HG03558 (cell line): ENCODE measurements around the gene KAT2B.

Experiments
- ATAC-seq: cut with Tn5 transposase; IDR thresholded peaks from one replicate; pipeline ENCODE4 v1.9.1; 2021; ENCODE audit warnings: moderate number of reproducible peaks; ENCODE audit not compliant: unreplicated experiment; ENCODE audit errors: extremely low read depth

Gene KAT2B

GRCh38 chr3:20136231-20136630 is 96.0 kb downstream of the KAT2B start:
- ATAC-seq, result no peak

- ATAC-seq, result no peak
These were observed 97.4 kb downstream of the KAT2B start for GRCh38 chr3:20137647-20138046.

DNA sequence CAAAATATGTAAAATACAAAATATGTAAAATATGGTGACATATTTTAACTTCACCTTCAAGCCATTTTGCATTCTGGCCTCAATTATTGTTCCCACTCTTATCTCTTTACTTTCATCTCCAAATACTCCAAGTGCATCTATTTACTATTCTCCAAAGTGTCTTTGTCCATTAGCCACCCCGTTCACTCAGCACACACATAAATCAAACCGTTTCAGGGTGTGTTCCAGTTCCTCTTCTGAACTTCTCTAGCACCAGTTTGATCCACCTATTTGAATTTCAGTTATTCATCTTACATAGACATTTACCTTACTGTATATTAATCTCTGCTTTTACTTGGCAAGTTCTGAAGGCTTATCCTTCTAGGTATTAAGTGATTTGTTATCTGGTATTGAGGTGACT is 100.6 kb downstream of the KAT2B start:
- no peak for ATAC-seq

DNA sequence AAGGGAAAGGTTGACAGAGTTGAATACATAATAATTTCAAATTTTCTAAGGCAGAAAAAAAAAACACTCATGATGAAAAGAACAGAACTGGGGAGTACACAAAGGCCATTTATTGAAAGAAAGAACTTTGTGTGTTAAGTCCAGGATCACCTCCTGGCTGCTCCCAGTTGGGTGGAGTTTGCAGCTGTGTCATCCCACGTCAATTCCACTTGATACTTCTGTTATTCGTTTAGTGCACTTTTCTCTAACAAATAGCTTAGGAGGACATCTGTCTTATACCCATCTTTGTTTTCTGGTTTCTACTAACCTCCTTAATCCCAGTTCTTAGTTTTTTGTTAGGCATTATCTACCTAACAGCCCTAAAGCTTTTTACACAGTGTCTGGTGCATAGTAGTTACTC is 101.1 kb downstream of the KAT2B start:
- ATAC-seq, result no peak

DNA sequence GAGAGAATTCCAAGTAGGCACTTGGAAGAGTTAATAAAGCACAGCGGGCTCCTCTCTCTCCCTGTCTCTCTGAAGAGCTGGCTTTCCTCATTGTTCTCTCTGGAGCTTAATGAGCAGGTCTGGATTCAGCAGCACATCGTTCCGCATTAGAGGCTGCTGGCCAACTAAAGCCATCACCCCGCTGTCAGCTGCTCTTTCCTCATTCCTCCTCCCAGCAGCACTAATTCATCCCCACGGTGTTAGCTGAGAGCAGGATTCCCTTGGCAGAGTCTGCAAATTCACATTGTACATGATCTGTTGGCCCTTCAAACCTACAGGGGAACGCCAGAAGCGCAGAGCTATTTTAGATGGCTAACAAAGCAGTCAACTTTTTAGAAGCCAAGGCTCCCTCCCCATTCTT is 101.6 kb downstream of the KAT2B start:
- no peak for ATAC-seq

DNA sequence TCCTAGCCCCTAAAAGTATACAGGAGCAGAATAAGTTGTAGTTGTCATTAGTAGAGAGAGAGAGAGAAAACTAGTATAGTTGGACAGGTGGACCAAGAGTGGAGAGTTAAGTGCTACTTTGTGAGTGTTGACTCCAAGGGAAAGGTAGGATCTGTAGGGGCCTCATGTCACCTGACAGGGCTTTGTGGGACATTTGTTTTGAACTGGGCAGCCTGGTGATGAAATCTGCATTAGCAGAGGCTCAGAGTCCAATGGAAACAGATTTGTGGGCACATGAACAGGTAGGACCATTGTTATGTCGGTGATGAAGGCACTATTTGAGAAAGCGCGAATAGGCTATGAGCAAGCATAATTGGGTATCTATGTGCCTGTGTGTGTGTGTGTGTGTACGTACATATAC is 102.3 kb downstream of the KAT2B start:
- ATAC-seq, result no peak

- no peak for ATAC-seq
These were observed 103.3 kb downstream of the KAT2B start for GRCh38 chr3:20143519-20143918.

DNA sequence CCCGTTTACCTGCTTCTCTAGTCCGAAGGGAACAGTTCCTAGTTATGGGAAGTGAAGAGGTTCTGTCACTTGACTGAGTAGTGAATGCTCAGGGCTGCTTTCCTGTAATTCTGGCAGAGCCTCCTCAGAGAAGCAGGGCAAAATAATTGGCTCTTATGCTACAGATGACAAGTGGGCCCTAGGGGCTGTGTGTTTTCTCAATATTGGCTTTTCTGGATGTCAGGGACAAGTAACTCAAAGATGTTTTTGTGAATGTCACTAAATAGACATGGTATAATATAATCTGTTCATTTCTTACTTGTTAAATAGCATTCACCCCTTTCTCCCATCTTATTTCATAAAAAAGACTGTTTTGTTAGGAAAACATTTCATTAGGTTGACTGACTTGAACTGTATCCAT is 105.6 kb downstream of the KAT2B start:
- ATAC-seq, result no peak

GRCh38 chr3:20146301-20146700 is 106.1 kb downstream of the KAT2B start:
- no peak for ATAC-seq

DNA sequence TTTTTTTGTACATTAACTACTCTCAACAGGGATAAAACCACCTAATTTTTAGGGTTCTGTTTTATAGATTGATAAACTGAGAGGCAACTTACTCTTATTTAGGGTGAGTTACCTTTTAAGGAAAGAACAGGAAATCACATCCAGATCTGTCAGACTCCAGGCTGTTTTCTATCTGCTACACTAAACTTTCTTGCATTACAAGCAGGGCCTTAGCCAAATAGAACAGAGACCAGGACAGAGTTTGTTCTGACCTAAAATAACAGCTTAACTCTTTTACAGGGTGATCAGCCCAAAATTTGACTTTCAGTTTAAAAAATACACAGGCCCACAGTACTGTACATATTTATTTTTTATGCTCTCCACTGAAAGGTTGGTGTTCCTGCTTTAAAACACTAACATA is 107.1 kb downstream of the KAT2B start:
- no peak for ATAC-seq

DNA sequence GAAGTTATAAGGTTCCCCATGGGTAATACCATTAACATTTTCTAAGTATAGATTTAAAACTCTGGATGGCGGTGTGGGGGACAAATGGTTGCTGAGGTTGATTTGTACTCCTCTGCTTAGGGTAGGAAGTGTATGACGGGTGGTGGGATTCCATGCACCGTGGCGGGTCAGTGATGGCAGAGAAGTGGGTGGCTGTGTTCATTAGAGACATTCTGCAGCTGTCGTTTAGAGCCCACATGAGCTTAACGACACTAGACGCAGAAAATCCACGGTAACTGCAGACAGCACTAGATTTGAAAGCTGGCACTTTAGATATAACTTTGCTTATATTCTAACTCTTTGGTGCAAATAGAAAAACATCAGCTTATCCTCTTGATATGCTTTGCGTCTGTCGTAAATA is 108.2 kb downstream of the KAT2B start:
- no peak for ATAC-seq

- no peak for ATAC-seq
These were observed 113.8 kb downstream of the KAT2B start for GRCh38 chr3:20154078-20154477.

DNA sequence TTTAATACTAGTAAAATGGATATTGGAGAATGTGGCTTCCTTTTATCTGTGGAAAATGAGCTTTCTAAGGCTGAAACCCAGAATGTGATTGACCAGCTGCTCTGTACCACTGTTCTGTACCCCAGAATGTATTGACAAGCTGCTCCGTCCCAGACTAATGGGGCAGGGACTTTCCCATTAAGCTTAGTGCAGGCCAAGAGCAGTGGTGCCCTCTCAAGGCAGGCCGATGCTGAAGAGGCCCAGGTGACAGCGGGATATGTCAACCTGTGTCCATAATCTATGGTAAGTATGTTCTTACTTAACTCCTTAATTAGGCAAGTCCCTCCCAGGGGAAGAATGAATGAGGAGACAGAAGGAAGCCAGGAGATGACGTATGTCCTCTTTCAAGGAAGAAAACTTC is 114.7 kb downstream of the KAT2B start:
- no peak for ATAC-seq

DNA sequence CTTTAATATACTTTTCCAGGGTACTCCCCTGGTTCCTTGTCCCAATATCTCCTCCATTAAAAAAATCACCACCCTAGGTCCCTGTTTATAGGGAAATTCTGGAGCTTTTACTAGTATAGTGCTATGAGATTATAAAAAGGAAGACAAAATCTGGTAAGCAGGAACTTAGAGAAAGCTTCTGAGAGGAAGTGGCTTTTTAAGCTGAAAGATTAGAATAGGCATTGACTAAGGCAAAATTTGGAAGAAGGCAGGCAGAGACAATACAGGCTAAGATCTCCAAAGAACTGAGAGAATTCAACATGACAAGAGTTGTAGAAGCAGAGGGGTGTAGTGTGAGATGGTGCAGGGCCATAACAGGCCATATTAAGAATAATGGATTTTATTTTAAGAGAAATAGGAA is 120.0 kb downstream of the KAT2B start:
- no peak for ATAC-seq

DNA sequence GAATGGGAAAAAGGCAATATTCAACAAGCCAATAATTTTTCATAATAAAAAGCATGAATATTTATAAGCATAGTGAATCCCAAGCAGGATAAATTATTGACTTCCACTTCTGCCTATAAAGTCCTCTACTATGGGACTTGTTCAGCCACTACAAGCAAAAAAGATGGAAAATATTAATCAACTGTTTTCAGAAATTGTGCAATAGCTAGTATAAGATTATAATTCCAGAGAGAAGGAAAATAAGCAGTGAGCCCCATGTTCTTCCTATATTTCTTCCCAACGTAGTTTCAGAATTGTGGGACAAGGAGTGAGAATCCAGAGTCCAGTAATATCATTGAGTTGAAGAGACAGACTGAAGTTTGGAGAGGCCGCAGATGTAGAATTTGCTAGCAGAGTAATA is 121.5 kb downstream of the KAT2B start:
- no peak for ATAC-seq

DNA sequence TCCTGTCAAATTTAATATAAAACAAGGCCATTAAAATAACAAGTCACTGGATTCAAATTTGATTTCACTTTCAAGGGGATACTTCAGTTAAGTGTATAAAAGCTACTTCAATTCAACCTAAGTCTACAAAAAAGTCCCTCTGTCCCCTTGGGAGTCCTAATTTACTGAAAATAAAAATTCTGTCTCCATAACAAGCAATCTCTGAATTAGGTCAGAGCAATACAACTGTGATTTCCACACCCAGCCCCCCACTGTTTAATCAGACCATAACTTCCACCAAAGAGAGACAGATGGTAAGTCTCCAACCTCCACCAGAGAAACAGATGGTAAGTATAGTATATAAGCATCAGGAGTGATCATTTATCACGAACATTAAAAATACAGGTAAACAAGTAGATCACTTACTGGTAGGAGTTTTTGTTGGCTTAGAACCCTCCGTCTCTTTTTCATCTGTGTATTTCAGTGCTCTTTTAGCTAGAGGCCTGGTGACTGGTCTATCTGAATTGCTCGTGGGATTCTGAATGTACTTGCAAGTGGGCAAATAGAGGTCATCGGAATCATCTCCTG is 133.7 kb downstream of the KAT2B start:
- no peak for ATAC-seq

DNA sequence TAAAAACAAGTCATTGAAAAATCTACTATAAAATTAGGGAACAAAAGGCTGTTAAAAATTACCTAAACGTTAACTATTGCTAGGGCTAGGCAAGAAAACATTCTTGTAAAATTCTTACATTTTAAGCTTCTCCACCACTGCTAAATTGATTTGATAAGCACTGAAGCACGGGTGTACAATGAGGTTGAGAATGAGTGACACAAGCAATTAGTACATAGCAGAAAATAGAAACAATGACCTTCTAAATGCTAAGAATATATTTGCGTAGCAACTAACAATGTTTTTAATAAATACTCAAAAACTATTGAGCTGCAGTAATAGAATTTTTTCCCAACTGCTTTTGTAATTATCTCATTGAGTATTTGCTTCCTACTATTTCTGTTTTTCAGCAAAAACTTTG is 141.0 kb downstream of the KAT2B start:
- ATAC-seq, result no peak

GRCh38 chr3:20182206-20182605 is 142.0 kb downstream of the KAT2B start:
- no peak for ATAC-seq

DNA sequence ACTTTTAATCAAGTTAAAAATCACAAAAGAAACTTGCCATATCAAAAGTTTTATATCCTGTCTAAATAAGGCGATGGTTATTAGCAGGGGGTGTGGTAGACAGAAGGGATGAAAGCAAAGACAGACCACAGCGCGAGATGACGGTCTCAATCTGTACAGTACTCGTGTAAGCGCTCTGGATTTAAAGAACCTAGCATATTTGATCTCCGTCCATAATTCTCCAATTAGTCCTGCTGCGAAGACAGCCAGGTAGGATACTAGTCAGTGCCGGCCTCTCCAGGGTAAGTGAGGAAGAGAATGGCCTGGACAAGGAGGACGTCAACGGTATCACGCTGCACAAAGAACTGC is 145.1 kb downstream of the KAT2B start:
- no peak for ATAC-seq

DNA sequence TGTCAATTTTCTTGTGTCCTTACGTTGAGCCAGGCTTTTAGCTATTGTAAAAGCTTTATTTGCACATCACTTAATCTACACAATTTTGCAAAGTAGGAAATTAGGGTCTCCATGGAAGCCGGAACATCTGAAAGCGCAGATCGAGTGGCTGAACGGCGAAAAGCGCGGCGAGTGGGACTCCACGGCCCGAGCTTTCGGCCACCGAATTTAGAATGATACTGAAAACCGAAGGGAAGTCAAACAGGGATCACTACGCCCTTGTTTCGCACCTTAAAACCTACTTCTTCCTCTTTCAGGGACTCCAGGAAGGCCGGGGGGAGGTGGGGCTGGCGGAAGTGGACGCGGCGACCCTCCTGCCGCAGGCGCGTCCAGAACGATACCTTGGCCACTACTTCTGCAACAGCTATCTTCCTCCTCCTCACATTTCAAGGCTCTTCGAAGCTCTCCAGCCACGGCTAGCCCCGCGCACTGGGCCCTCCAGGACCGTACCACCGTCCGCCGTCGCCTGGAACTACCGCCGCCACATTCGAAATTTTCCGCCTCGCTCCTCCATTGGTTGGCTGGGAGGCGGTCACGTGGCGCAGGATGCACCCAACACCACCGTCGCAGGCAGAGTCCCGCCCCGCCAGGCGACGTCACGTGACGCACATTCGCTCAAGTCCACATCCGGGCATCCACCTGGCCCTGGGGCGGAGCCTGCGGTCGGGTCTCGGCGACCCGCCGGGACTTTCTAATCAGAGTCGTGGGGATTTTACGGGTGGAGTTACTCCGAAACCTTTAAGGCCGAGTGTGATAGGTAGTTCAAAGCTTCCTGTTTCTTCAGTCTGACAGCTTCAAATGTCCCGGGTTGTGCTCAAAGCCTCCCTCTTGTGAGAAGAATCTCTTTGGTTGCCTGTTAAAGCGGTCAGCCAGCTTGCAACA is 145.7 kb downstream of the KAT2B start, which contains the start of gene SGO1:
Gene SGO1 (minus strand): TSS at position 528 of the 921 bp plus-strand sequence. CDS start 2,179 bp downstream, outside the sequence.
- peak; percentile 93 for ATAC-seq

DNA sequence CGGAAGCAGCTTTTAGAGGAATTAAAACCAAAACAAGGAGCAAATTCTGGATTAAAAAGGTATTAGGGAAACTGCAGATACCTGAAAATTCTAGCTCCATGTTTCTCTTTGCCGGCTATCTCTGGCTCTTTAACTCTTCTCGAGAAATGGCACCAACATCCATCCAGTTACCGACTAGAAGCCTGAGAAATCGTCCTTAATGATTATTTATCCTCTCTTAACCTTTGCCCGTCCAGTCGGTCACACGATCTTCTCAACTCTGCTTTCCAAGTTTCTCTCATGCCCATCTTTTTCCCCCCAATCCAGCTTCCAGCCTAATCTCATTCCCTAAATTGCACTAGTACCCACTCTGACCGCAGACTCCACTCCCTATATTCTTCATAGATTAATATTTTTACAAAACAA is 146.4 kb downstream of the KAT2B start:
- no peak for ATAC-seq

DNA sequence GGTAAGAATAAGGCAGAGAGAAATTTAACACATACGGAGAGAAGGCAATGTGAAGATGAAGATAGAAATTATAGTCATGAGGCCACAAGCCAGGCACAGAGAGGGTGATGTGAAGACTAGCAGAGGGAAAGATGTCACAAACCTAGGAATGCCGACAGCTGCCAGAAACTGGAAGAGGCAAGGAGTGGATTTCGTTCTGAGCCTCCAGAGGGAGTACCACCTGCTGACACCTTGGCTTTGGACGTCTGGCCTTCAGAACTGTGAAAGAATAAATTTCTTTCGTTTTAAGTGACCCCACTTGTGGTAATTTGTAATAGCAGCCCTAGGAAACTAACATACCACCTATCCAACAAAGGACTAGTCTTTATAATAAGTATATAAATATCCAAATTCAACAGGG is 150.7 kb downstream of the KAT2B start:
- no peak for ATAC-seq
